SH-SY5Y (cell line): ENCODE data around the gene ZNF878.

Experiments used
- GATA2 ChIP-seq: IDR thresholded peaks from 2 replicates; pipeline ENCODE4 v1.6.1; 2011; ENCODE audit warnings: mild to moderate bottlenecking, low read depth, low read length
- GATA3 ChIP-seq: IDR thresholded peaks from 2 replicates; pipeline ENCODE4 v1.6.1; 2011; ENCODE audit warnings: low read depth, mild to moderate bottlenecking, low read length, moderate library complexity

- no peak for TF ChIP-seq GATA2
- no peak for TF ChIP-seq GATA3
Observed at GRCh38 chr19:12085074-12085818, 32.5 kb upstream of the ZNF878 start.
